Right lobe of liver (tissue), 4 donors: Measurements from ENCODE around the gene PADI2.

Experiments used
- CTCF ChIP-seq, 4 donors: fragments of 200-600 bp in 3 of 4; fragments of 450-650 bp in 1 of 4; IDR thresholded peaks; one replicate each; pipeline versions ENCODE4 v1.5.1 to v1.8.0; 2016 to 2022; ENCODE audit warnings: antibody characterized with exemption in 4 of 4, mild to moderate bottlenecking in 2 of 4
- POLR2A ChIP-seq: fragments of 450-650 bp; IDR thresholded peaks from one replicate; pipeline ENCODE4 v1.6.1; 2017; ENCODE audit warnings: antibody characterized with exemption, mild to moderate bottlenecking
- donor health status: DM: no; HTN: no; CAD: no.
- donor health status: DM: no; HTN: no; CAD: no.
- donor health status: DM: no; HTN: yes; CAD: no.

DNA sequence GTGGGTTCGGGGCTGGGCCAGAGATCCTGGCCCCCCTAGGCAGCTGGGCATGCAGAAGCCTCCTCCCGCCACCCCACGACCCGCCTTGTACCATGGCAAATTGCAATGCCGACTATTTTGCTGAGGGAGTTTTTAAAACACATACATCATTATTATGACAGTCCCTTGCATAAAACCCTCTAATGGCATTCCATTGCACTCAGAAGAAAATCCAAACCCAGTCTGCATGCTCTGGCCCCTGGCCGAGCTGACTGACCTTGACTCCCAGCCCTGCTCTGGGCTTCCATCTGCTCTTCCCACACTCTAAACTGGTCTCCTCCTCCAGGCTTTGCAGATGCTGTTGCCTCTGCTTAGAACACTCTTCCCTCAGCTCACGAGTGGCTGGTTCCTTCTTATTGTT lies 28.0 kb downstream of the PADI2 start:
- TF ChIP-seq CTCF (IDR thresholded peaks at IDR 0.05): no peak
- TF ChIP-seq POLR2A: no peak
